Mononuclear cell (primary cell): Measurements from ENCODE around the gene ERG. TPM values are rescaled to one million over a fixed set of nuclear protein-coding genes. Genes with fewer than 3 reads are reported as not detected.
A peak's percentile ranks its signal among the peaks of the same experiment; 100 is the strongest.

Experiments
- H3K27me3 ChIP-seq: 2 replicates; pipeline ENCODE4 v1.6.0; 2011; ENCODE audit warnings: low read length, control low read depth; ENCODE audit not compliant: insufficient read depth
- H3K4me1 ChIP-seq: 2 replicates; pipeline ENCODE4 v1.5.1; 2011; ENCODE audit warnings: mild to moderate bottlenecking, low read length, control low read depth; ENCODE audit not compliant: insufficient read depth
- H3K4me3 ChIP-seq: 2 replicates; pipeline ENCODE4 v1.5.1; 2011; ENCODE audit warnings: mild to moderate bottlenecking, low read length, moderate library complexity
- H3K9me3 ChIP-seq: 2 replicates; pipeline ENCODE4 v1.5.1; 2011; ENCODE audit warnings: low read depth, mild to moderate bottlenecking, control low read depth, low read length
- total RNA-seq: library from RNA; depleted of rRNA; stranded (reverse); fragments of >200 nt; gene quantifications from one replicate; pipeline ENCODE4 v1.2.3, GENCODE V29; 2012

Gene ERG
- total RNA-seq, 1 donor, result 1.4 TPM

GRCh38 chr21:38388647-38389353 lies 109.5 kb downstream of the ERG start:
- H3K4me1 ChIP-seq, result peaks cover 33% of the 10 kb centered on the region
- no peak overlapping the region for H3K4me3 ChIP-seq
- no peaks in the 10 kb centered on the region for H3K9me3 ChIP-seq
- no peaks in the 10 kb centered on the region for H3K27me3 ChIP-seq

GRCh38 chr21:38388203-38388602 lies 110.1 kb downstream of the ERG start:
- H3K4me1 ChIP-seq, result peaks cover 35% of the 10 kb centered on the region
- no peak overlapping the region for H3K4me3 ChIP-seq
- no peaks in the 10 kb centered on the region for H3K9me3 ChIP-seq
- no peaks in the 10 kb centered on the region for H3K27me3 ChIP-seq

GRCh38 chr21:38386967-38387366 lies 111.3 kb downstream of the ERG start:
- Histone ChIP-seq H3K9me3 (no peaks in the 10 kb centered on the region), H3K4me3 (no peak overlapping the region), H3K27me3 (no peaks in the 10 kb centered on the region), H3K4me1 (peaks cover 35% of the 10 kb centered on the region)

- no peaks in the 10 kb centered on the region for H3K9me3 ChIP-seq
- H3K4me3 ChIP-seq, result no peak overlapping the region
- no peaks in the 10 kb centered on the region for H3K27me3 ChIP-seq
- H3K4me1 ChIP-seq, result peaks cover 35% of the 10 kb centered on the region
Observed at GRCh38 chr21:38385427-38386175, 112.7 kb downstream of the ERG start.

- Histone ChIP-seq H3K4me3 (no peak overlapping the region), H3K4me1 (peaks cover 35% of the 10 kb centered on the region), H3K27me3 (no peaks in the 10 kb centered on the region), H3K9me3 (no peaks in the 10 kb centered on the region)
Observed at GRCh38 chr21:38384675-38385426, 113.4 kb downstream of the ERG start.

- Histone ChIP-seq H3K9me3 (no peaks in the 10 kb centered on the region), H3K4me1 (peaks cover 35% of the 10 kb centered on the region), H3K27me3 (no peaks in the 10 kb centered on the region), H3K4me3 (no peak overlapping the region)
Observed at GRCh38 chr21:38384238-38384560, 114.1 kb downstream of the ERG start.

GRCh38 chr21:38383411-38384237 lies 114.7 kb downstream of the ERG start:
- Histone ChIP-seq H3K9me3 (no peaks in the 10 kb centered on the region), H3K4me3 (no peak overlapping the region), H3K4me1 (peaks cover 35% of the 10 kb centered on the region), H3K27me3 (no peaks in the 10 kb centered on the region)

- no peak overlapping the region for H3K4me3 ChIP-seq
- no peaks in the 10 kb centered on the region for H3K27me3 ChIP-seq
- H3K4me1 ChIP-seq, result peaks cover 28% of the 10 kb centered on the region
- H3K9me3 ChIP-seq, result no peaks in the 10 kb centered on the region
Observed at GRCh38 chr21:38380481-38381137, 117.7 kb downstream of the ERG start.

- H3K4me3 ChIP-seq, result no peak overlapping the region
- peaks cover 14% of the 10 kb centered on the region for H3K4me1 ChIP-seq
- H3K9me3 ChIP-seq, result no peaks in the 10 kb centered on the region
- H3K27me3 ChIP-seq, result no peaks in the 10 kb centered on the region
Observed at GRCh38 chr21:38379147-38379546, 119.1 kb downstream of the ERG start.

GRCh38 chr21:38377165-38378088 lies 120.8 kb downstream of the ERG start:
- H3K4me3 ChIP-seq, result no peak overlapping the region
- H3K27me3 ChIP-seq, result no peaks in the 10 kb centered on the region
- H3K9me3 ChIP-seq, result no peaks in the 10 kb centered on the region
- peaks cover 9% of the 10 kb centered on the region for H3K4me1 ChIP-seq

- H3K27me3 ChIP-seq, result no peaks in the 10 kb centered on the region
- peaks cover 5% of the 10 kb centered on the region for H3K9me3 ChIP-seq
- peaks cover 9% of the 10 kb centered on the region for H3K4me1 ChIP-seq
- peak overlapping the region; percentile 37 for H3K4me3 ChIP-seq
Observed at GRCh38 chr21:38376693-38377092, 121.6 kb downstream of the ERG start.

GRCh38 chr21:38376235-38376634 lies 122.0 kb downstream of the ERG start:
- Histone ChIP-seq H3K4me1 (peaks cover 9% of the 10 kb centered on the region), H3K9me3 (peaks cover 9% of the 10 kb centered on the region), H3K4me3 (peak overlapping the region; percentile 37), H3K27me3 (no peaks in the 10 kb centered on the region)

GRCh38 chr21:38367646-38368045 lies 130.6 kb downstream of the ERG start:
- no peaks in the 10 kb centered on the region for H3K27me3 ChIP-seq
- H3K9me3 ChIP-seq, result peaks cover 9% of the 10 kb centered on the region
- H3K4me1 ChIP-seq, result no peaks in the 10 kb centered on the region
- H3K4me3 ChIP-seq, result no peak overlapping the region
